ENCODE measurements around the gene MLX. TPM values are rescaled to one million over a fixed set of nuclear protein-coding genes. Genes with fewer than 3 reads are reported as not detected.

The MLX gene
- total and polyA plus RNA-seq, 2 of the 8 experiments (the other 6 are each of a cell fraction or from before 2014, with no cell fraction given): 27.0 to 27.5 TPM

- Histone ChIP-seq H2BK12ac (ENCODE audit: low read depth, low read length) (no peak overlapping the region), H4K20me1 (replicated peaks in 1 of 2; ENCODE audit: control insufficient read depth in 1 of 2, insufficient read depth in 2 of 2, low read length in 2 of 2) (peaks cover 0 to 3% of the 10 kb centered on the region in 2 experiments), H3K9me3 (ENCODE audit: insufficient read depth in 2 of 2, low read depth in 1 of 2, low read length in 1 of 2) (no peaks in the 10 kb centered on the region), H2BK120ac (replicated peaks; ENCODE audit: low read depth, low read length) (no peak overlapping the region), H2BK20ac (ENCODE audit: low read length) (no peak overlapping the region), H4K5ac (ENCODE audit: insufficient read length, low read depth, low read length) (peak overlapping the region; percentile 59), H2AK5ac (ENCODE audit: low read depth, low read length) (no peak overlapping the region), H3K79me1 (ENCODE audit: low read depth, low read length) (peaks cover 9% of the 10 kb centered on the region), H3K56ac (replicated peaks; ENCODE audit: insufficient read length, low read depth, low read length) (peak overlapping the region; percentile 62), H2BK5ac (ENCODE audit: low read depth, low read length) (peak overlapping the region; percentile 4), H3K4ac (replicated peaks; ENCODE audit: insufficient read length, low read depth, low read length) (no peak overlapping the region), H3K4me1 (replicated peaks in 1 of 4; ENCODE audit: control insufficient read depth in 3 of 4, insufficient read depth in 4 of 4, low read length in 3 of 4) (peaks cover 0 to 4% (median 2%) of the 10 kb centered on the region in 4 experiments; a peak in 6 of 7 replicates), H3K18ac (ENCODE audit: extremely low read depth, low read length) (peak overlapping the region; percentile 93), H3K23ac (ENCODE audit: insufficient read length) (no peak overlapping the region), H2AFZ (ENCODE audit: low read length) (peak overlapping the region; percentile 26; the same call in 1 of the 2 replicates), H3K4me3 (ENCODE audit: extremely low read depth in 1 of 4, insufficient read depth in 2 of 4, low read depth in 3 of 4, low read length in 4 of 4) (peak overlapping the region; percentile 73 to 98 (median 86)), H4K91ac (replicated peaks; ENCODE audit: insufficient read length, low read length) (no peak overlapping the region), H3K4me2 (ENCODE audit: insufficient read depth in 1 of 2, low read depth in 2 of 2, low read length in 2 of 2) (peak overlapping the region; percentile 73 to 94), H4K8ac (ENCODE audit: extremely low read depth, insufficient read depth, low read length) (peak overlapping the region; percentile 90; the same call in 1 of the 2 replicates), H3K23me2 (ENCODE audit: low read depth, low read length) (peaks cover 3% of the 10 kb centered on the region), H2BK15ac (ENCODE audit: low read length) (no peak overlapping the region), H3K27me3 (replicated peaks in 1 of 4; ENCODE audit: control insufficient read depth in 3 of 4, extremely low read depth in 1 of 4, insufficient read depth in 3 of 4, low read length in 3 of 4) (no peaks in the 10 kb centered on the region), H3K27ac (ENCODE audit: low read depth, low read length) (peak overlapping the region; percentile 46; the same call in 1 of the 2 replicates), H3K79me2 (ENCODE audit: control insufficient read depth in 1 of 2, insufficient read depth in 2 of 2, low read length in 2 of 2) (peaks cover 8 to 49% of the 10 kb centered on the region in 2 experiments), H3K36me3 (ENCODE audit: control insufficient read depth in 2 of 4, insufficient read depth in 4 of 4, low read length in 3 of 4) (peaks cover 15 to 22% (median 19%) of the 10 kb centered on the region in 4 experiments; a peak in 7 of 8 replicates), H3K14ac (ENCODE audit: insufficient read length) (no peak overlapping the region), H3K9ac (replicated peaks in 1 of 4; ENCODE audit: extremely low read depth in 1 of 4, low read depth in 3 of 4, low read length in 3 of 4) (peak overlapping the region; percentile 54 to 76 (median 70))
- CTCF ChIA-PET (ENCODE audit: partially characterized antibody): interaction anchor here (0.7 to 3.1 kb wide), 15 partner anchors 9 to 72 kb away, joined by 3 to 11 read pairs (median 6); partner anchors contain the start of gene PSMC3IP
- POLR2A ChIA-PET (ENCODE audit: partially characterized antibody): interaction anchor here (0.7 to 3.6 kb wide), 16 partner anchors 8 to 152 kb away, joined by 3 to 12 read pairs (median 4); partner anchors contain the start of genes MLX, PLEKHH3 and PSMC3IP
- WGBS, 2 experiments (ENCODE audit: extremely low coverage in 1 of 2, insufficient coverage in 1 of 2, insufficient read length in 1 of 2, insufficient replicate concordance in 2 of 2, low coverage in 1 of 2, low lambda C conversion rate in 2 of 2, missing lambda C conversion rate in 1 of 2): 5% methylated on average over 30 of the region's 30 CpGs; no CpG with 5 or more reads in 1 of the 2 experiments
- DNase-seq (ENCODE audit: low read depth in 1 of 2, low spot score in 2 of 2) (no peak), FAIRE-seq (no peak)
- no peak for TF ChIP-seq SIN3A (conservative IDR thresholded peaks at IDR 0.05 in 1 of 2, IDR thresholded peaks at IDR 0.05 in 1 of 2; ENCODE audit: low read depth in 1 of 2, low read length in 2 of 2)
- no peak for TF ChIP-seq JUN (IDR thresholded peaks at IDR 0.05; ENCODE audit: low read depth, low read length)
- TF ChIP-seq POLR2A (IDR thresholded peaks at IDR 0.05; ENCODE audit: control extremely low read depth in 1 of 2, low read depth in 2 of 2, low read length in 2 of 2): no peak; a peak in 1 of 3 replicates
- TF ChIP-seq HDAC2 (IDR thresholded peaks at IDR 0.05; ENCODE audit: borderline replicate concordance in 1 of 2, low read depth in 2 of 2, low read length in 2 of 2): no peak
- TF ChIP-seq POU5F1 (IDR thresholded peaks at IDR 0.05; ENCODE audit: low read depth, low read length): no peak
- no peak for TF ChIP-seq KDM1A (IDR thresholded peaks at IDR 0.05; ENCODE audit: borderline replicate concordance, low read length)
- no peak for TF ChIP-seq EGR1 (IDR thresholded peaks at IDR 0.05; ENCODE audit: borderline replicate concordance, low read depth, low read length)
- no peak for TF ChIP-seq CBX5 (IDR thresholded peaks at IDR 0.05; ENCODE audit: low read depth, low read length)
- no peak for TF ChIP-seq TEAD4 (IDR thresholded peaks at IDR 0.05; ENCODE audit: low read depth, low read length)
- peak; percentile 64 for TF ChIP-seq SAP30 (IDR thresholded peaks at IDR 0.05; ENCODE audit: insufficient read depth, insufficient replicate concordance, low read length)
- no peak for TF ChIP-seq TBP (IDR thresholded peaks at IDR 0.05; ENCODE audit: low read depth, low read length)
These were observed 41.6 kb downstream of the MLX start for GRCh38 chr17:42608305-42609181.
